Activated CD4-positive, alpha-beta T cell treated with anti-CD3 and anti-CD28 coated beads for 4 hours (primary cell): ENCODE results near the gene SCUBE1.

Experiments used
- DNase-seq, 2 donors: peaks; one replicate each; pipeline ENCODE4 v3.0.0-alpha.2; 2020

Gene SCUBE1

DNA sequence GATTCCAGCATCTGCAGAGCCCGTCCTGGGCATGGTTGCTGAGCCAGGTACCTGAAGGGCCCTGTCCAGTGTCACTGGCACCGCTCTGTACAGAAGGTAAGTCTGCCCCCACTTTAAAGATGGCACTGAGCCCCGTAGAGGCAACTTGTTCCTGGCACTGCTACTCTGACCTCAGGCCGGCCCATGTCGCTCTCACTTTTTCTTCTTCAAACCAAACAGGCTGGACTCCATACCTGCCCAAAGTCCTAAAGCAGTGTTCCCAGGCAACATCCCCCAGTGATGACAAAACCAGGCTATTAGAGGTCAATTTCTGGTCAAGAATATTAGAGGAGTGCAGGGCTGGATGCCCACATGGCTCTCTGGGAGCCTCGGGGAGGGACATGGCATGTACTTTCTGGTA lies 109.6 kb downstream of the SCUBE1 start:
- DNase-seq = no peak

DNA sequence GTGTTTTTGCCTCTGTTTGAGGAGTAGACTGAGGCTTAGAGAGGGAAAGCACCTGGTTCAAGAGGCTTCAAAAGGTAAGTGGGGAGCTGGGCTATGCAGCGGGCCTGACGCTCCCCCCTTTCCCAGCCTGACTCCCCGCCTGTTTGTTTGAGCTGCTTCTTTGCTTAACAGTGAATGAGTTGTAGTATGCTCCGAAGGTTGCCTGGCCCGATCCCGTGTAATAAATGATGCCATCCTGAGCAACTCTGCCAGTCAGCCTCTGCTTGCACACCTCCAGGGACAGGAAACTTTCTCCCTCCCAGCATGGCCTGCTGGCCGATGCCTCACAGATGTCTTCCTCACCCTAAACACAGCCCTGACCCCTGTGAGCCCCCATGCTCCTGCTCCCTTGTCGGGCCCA lies 110.7 kb downstream of the SCUBE1 start:
- no peak for DNase-seq

DNA sequence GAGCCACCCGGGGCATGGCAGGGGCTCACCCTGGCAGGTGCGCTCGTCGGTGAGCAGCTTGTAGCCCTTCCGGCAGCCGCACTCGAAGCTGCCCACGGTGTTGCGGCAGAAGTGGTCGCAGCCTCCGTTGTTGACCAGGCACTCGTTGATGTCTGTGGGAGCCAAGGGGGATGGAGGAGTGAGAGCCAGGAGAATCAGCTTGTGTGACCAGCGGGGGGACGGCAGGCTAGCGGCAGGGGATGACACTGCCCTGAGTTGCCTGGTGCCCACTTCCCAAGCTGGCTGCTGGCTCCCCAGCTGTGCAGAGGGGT lies 111.5 kb downstream of the SCUBE1 start:
- DNase-seq = no peak

GRCh38 chr22:43230971-43231723 lies 112.0 kb downstream of the SCUBE1 start:
- peak; percentile 60 to 70 for DNase-seq

DNA sequence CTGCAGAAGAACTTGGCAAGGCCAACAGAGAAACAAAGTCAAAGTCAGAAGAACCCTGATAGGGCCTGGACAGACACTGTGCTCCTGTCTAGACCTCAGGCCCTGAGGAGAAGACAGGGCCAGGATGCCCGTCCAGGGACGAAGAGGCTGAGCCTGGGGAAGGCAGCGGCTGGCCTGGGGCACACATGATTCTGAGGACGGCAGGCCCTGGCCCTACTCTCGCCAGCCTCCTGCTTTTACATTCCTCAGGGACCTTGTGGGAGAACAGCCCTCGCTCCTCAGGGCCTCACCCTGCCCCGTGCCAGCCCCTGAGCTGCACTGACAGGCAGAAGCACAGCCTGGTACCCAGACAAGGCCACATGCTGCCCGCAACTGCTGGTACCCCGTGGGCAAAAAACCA lies 112.6 kb downstream of the SCUBE1 start:
- DNase-seq = no peak

DNA sequence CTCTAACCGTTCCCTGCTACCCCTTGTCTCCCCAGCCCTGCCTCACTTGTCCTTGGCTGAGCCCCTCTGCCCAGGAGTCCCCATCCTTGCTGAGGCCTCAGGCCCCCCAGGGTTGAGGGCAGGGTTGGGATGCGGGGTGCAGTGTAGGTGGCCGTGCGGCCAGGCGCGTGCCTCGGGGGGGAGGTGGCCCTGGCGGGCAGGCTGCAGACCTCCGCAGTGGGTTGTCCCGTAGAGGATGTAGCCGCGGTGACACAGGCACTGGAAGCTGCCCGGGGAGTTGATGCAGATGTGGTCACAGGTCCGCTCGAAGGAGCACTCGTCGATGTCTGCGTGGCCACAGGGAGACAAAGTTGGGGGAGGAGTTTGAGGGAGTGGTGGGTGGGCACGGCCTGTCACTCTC lies 114.3 kb downstream of the SCUBE1 start:
- no peak for DNase-seq

GRCh38 chr22:43228330-43228729 lies 114.8 kb downstream of the SCUBE1 start:
- DNase-seq = no peak

DNA sequence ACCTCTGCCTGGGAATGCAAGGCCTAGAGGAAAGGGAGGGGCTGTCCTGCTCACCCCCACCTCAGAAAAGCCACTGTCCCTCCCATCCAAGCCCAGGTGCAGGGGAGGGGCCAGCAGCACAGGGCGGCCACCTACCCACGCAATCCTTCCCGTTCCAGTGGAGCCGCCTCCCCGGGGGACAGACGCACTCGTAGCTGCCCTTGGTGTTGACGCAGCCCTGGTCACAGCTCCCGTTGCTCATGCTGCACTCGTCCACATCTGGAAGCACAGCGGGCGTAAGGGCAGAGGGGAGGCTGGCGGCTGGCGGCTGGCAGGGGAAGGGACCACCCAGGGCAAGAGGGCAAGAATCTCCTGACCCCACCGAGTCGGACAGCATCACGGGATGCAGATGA lies 115.9 kb downstream of the SCUBE1 start:
- no peak for DNase-seq

DNA sequence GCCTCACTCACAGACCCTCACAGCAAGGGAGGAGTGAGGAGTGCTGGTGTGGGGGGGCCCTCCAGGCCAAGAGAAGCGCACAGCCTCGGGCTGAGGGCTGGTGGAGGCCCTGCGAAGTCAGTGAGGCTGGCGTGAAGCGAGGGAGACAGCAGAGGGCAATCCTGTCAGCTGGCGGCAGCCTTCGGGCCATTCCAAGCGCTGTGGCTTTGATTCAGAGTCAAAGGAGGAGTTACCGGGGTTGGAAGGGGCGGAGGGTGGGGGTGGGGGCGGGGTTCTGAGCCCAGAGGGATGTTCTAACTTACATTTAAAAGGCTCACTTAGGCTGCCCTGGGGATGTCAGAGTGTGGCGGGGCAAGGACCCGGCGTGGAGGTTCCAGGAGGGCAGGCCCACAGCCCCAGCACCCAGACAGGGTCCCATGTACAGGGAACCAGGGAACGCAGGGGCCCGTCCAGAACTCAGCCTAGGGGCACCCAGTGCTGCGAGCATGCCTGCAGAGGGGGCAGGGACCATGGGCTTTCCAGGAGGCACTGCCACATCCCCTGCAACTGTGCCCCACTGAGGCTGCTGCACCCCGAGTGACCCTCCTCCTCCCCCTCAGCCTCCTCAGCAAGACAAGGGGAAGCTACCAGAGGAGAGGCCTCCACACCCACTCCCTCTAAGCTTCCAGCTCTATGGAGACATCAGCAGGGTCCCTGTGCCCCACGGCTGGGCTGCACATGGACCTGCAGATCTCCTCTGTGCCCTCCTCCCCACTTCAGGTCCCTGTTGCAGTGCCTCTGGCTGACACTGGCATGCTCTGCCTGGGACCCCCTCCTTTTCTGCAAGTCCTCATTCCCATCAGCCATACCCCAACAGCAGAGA lies 116.6 kb downstream of the SCUBE1 start:
- no peak for DNase-seq

DNA sequence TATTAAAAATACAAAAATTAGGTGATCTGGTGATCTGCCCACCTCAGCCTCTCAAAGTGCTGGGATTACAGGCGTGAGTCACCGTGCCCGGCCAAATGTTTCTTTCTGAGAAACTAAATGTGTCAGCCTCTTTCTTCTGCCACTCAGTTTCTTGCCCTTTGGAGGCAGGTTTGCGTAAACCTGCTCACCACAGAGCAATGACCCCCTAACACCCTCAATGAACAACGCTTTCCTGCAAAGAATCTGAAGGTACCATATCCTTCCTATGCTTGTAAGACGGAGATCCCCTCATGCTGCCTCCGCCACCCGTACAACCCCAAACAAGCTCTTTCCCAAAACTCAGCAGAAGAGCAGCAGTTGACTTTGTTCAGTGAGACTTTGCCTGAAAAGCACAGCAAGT lies 117.6 kb downstream of the SCUBE1 start:
- DNase-seq = no peak

- no peak for DNase-seq
Observed at GRCh38 chr22:43222987-43223386, 120.2 kb downstream of the SCUBE1 start.

- DNase-seq = no peak
Observed at GRCh38 chr22:43222262-43222661, 120.9 kb downstream of the SCUBE1 start.

DNA sequence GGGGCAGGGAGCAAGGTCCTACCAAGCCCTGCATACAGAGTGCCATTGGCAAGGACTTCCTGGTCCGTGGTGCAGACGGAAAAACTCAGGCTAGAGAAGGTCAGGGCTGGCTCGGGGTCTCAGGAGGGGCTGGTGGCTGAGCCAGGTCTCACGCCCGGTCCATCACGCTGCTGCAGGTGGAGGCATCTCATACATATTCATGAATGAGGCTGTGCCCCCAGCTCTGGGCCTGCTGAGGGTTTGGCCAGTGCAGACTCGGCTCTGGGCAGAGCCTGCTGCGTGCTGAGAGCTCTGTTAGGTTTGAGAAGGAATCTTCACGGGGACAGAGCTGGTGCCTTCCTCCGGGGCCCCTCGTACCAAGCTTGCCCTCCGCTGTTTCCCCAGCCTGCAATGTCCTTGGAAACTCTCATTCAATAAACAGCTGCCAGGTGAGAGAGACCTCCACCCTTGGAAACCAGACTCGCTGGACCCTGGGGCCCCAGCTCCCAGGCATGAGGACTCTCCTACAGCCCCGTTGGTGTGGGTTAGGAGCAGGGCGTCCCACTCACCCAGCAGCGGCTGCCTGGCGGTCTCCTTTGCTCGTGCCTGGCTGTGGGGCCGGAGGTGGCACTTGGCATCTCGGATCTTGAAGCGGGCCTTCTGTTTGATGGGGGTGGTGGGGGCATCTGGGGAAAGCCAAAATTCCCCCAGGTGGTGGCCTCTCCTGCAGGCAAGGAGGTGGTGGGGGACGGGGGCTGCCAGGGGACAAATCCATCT lies 122.4 kb downstream of the SCUBE1 start:
- no peak for DNase-seq

GRCh38 chr22:43218786-43219185 lies 124.4 kb downstream of the SCUBE1 start:
- no peak for DNase-seq

- DNase-seq = no peak
Observed at GRCh38 chr22:43217285-43218030, 125.7 kb downstream of the SCUBE1 start.

- no peak for DNase-seq
Observed at GRCh38 chr22:43216738-43217137, 126.4 kb downstream of the SCUBE1 start.

DNA sequence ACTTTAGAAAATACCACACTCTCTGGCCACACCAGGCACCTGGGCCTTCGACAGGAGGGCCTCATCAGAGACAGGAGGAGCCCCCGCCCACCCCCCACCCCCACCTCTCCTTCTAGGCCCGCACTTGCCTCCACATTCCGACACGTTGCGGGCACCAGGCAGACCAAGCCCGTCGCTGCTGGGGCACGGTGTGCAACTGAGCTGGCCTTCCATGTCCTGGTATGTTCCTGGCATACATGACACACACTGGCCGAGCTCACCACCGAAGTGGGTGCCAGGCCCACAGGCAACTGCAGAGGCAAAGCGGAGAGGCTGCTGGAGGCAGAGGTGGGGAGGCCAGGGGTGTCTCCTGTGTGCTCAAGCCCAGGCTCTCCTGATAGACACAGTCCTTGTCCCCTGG lies 129.2 kb downstream of the SCUBE1 start:
- no peak for DNase-seq

DNA sequence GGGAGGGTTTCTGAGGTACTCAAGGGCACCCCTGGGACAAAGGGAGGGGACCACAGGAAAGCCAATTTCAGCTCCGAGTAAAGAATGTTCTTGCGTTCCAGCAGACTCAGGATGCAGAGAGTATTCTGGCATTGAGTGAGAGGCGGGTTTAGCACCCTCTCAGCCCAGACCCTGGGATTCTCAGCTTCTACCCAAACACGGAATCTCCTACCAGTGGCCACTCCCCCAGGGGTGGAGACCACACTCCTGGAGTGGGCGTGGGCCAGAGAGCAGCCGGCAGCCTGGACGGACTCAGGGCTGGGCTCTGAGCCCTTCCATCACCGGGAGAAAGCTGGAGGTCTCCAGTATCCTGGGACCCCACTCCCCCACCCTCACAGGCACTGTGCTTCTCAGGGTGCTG lies 130.1 kb downstream of the SCUBE1 start:
- DNase-seq = no peak

DNA sequence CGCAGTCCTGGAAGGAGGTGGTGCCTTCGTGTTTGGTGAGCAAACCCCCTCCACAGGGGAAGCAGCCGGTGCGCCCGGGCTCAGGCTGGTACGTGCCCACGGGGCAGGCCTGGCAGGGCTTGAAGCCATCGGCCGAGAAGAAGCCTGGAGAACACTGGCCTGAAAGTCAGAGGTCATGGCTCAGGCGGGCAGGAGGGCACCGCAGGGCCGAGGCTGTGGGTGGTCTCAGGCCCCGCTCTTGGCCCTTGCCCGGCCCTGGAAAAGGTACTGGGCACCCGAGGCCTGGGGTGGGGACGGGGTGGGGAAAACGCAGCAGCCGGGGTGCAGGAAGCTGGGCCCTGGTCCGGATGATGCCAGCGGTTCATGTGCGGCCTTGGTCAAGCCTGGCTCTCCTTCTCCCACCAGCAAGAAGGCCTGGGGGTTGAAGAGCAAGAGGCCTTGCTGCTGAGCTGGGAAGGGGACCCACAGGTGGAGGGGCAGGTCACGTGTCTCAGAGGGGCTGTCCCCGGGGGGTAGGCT lies 130.7 kb downstream of the SCUBE1 start:
- DNase-seq = no peak

DNA sequence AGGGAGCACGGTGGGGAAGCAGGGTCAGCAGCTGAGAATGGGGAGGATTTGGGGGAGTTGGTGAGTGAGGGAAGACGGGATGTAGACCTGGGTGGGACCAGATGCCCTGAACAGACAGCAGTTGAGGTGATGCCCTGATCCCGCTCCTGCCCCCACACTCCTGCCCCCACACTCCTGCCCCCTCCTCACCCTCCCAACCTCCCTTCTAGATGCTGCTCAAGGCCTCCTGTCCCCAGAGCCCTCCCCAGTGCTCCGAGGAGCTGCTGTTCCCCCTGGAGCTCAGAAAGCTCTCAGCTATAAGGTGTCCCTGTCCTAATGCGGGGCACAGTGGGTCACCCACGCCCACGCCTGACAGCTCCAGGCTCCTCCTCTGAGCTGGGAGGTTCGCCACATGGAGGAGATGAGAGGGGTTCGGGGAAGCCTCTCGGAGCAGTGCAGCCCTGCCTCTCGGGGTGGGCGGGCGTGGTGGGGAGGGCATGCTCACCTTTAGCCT lies 131.2 kb downstream of the SCUBE1 start:
- no peak for DNase-seq

DNA sequence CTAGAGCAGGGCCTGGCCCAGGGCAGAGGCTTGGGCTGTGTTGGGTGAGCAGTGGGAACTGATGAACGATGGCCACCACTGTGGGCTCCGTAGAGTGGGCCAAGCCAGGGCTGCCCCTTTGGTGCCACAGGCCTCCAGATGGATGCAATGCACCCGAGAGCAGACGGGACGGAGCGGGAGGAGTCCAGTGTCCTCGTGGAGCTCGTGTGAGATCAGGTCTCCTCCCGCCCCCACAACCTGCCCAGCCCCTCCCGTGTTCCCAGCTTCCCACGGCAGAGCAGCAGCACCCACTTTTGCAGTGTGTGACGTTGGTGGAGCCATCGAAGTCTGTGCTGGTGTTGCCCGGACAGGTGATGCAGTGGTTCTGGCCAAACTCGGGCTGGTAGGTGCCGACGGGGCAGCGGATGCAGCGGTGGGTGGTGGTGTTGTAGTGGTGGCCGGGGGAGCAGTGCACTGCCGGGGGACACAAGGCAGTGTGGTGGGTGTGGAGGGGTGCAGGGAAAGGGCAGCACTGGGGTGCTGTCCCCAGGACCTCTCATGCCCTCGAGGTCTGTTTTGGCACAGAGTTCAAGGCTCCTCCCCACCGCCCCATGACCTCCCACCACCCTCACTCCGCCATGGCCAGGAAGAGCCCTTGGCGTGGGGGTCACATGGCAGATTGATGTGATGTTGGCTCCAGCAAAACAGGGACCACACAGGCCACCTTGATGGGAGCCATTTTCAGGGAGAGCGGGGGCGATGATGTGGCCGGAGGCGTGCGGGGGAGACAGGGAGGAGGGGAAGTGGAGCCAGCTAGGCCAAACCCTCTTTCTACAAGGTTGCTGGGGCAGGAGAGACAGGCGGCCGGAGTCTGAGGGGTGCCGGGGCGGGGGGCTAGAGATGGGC lies 132.3 kb downstream of the SCUBE1 start:
- no peak for DNase-seq

GRCh38 chr22:43209971-43210370 lies 133.2 kb downstream of the SCUBE1 start:
- no peak for DNase-seq
